Vagina (tissue), 2 donors: ENCODE data around the gene GOPC.

Source experiments
- CTCF ChIP-seq, 3 experiments: fragments of 450-650 bp in 2 of 3; fragments of 200-600 bp in 1 of 3; sonication (generic) in 1 of 3; IDR thresholded peaks; one replicate each; pipeline ENCODE4 v1.5.1; 2017 to 2019; ENCODE audit warnings: antibody characterized with exemption in 3 of 3, mild to moderate bottlenecking in 2 of 3, moderate library complexity in 2 of 3
- POLR2A ChIP-seq, 2 donors: fragments of 450-650 bp; IDR thresholded peaks; one replicate each; pipeline ENCODE4 v1.6.1; 2017; ENCODE audit warnings: antibody characterized with exemption in 2 of 2, mild to moderate bottlenecking in 2 of 2, moderate library complexity in 2 of 2
- POLR2AphosphoS5 ChIP-seq, 2 donors: sonication (generic); formaldehyde crosslinking; IDR thresholded peaks; one replicate each; pipeline ENCODE4 v1.9.0; 2017; ENCODE audit warnings: antibody characterized with exemption in 2 of 2, mild to moderate bottlenecking in 2 of 2, low read depth in 1 of 2; ENCODE audit not compliant: insufficient read depth in 1 of 2

GRCh38 chr6:117605169-117605826 is 3.0 kb upstream of the GOPC start:
- TF ChIP-seq POLR2AphosphoS5 (IDR thresholded peaks at IDR 0.05; ENCODE audit: insufficient read depth in 1 of 2, low read depth in 1 of 2) (no peak), CTCF (IDR thresholded peaks at IDR 0.05) (peak; percentile 20 to 67 (median 30)), POLR2A (IDR thresholded peaks at IDR 0.05) (no peak)
